Motor neuron (in vitro differentiated cells): ENCODE measurements around the gene MACC1. TPM values are rescaled to one million over a fixed set of nuclear protein-coding genes. Genes with fewer than 3 reads are reported as not detected.

Source experiments
- ATAC-seq, 8 experiments: fragments of 200-7000 bp; cut with Tn5 transposase; replicated peaks in 6 of 8; 2 replicates each; pipeline ENCODE4 v1.8.0; 2021; ENCODE audit warnings: mild to moderate bottlenecking in 8 of 8, moderate library complexity in 8 of 8
- H3K27ac ChIP-seq, 2 donors: fragments of 250-450 bp; sonication (Bioruptor Pico); 2 replicates each; pipeline ENCODE4 v1.9.0; 2021; ENCODE audit warnings: antibody characterized with exemption in 2 of 2, mild to moderate bottlenecking in 2 of 2, moderate library complexity in 1 of 2
- H3K4me1 ChIP-seq, 2 donors: fragments of 250-450 bp; sonication (Bioruptor Pico); replicated peaks in 1 of 2; 2 replicates each; pipeline ENCODE4 v1.6.1; 2021; ENCODE audit warnings: antibody characterized with exemption in 2 of 2, mild to moderate bottlenecking in 2 of 2, moderate library complexity in 1 of 2
- H3K4me3 ChIP-seq, 5 donors: fragments of 250-450 bp; sonication (Bioruptor Pico); 2 replicates each; pipeline ENCODE4 v1.9.0; 2021; ENCODE audit warnings: antibody characterized with exemption in 5 of 5, mild to moderate bottlenecking in 5 of 5, moderate library complexity in 4 of 5
- WGBS, 10 experiments: fragments of 450-650 bp; shearing (Covaris generic); methylation state at CpG; one replicate each; pipeline ENCODE4 v1.0.0; 2022; 5-methylcytosine and 5-hydroxymethylcytosine counted together
- in situ Hi-C, 9 experiments: fragments of 400-800 bp; cut with MboI; loops; one replicate each; pipeline ENCODE4 v1.15.0; 2021; ENCODE audit warnings: low sequenced_read_pairs in 9 of 9, low pct_unique_long_range_greater_than_20kb in 2 of 9; ENCODE audit not compliant: unreplicated experiment in 9 of 9
- total RNA-seq, 8 experiments: library from RNA; unstranded; fragments of 300-600 nt; gene quantifications; 2 replicates each; pipeline versions ENCODE4 v1.2.3 to v1.2.4, GENCODE V29; 2022

Gene MACC1
- total RNA-seq, 8 experiments from 2014 or later = 0.04 to 0.28 (median 0.09) TPM

- H3K4me3 ChIP-seq = no peak overlapping the region
- H3K4me1 ChIP-seq = no peaks in the 10 kb centered on the region
- 0 to 100% (median 50%) methylated on average over 1 to 3 of the region's 3 CpGs; no CpG with 5 or more reads in 1 of the 10 experiments for whole genome bisulfite sequencing, 10 experiments
- H3K27ac ChIP-seq = no peak overlapping the region
- peak; percentile 80 to 100 (median 92) for ATAC-seq
- in situ Hi-C loops = loop anchor here (10.0 to 25.0 kb wide), 7 partner anchors 186 to 436 kb away; partner anchors contain the start of gene TMEM196 (in 3 of the 9)
Observed at GRCh38 chr7:20172736-20173334, 44.3 kb downstream of the MACC1 start.

- WGBS, 10 experiments = 11 to 100% (median 60%) methylated on average over 1 to 2 of the region's 2 CpGs; no CpG with 5 or more reads in 2 of the 10 experiments
- ATAC-seq = peak in 2 of 8 experiments; percentile 70 to 87
- in situ Hi-C loops = loop anchor here (10.0 to 25.0 kb wide), 7 partner anchors 183 to 433 kb away; partner anchors contain the start of gene TMEM196 (in 3 of the 9)
- no peak overlapping the region for H3K27ac ChIP-seq
- H3K4me3 ChIP-seq = no peak overlapping the region
- H3K4me1 ChIP-seq = no peaks in the 10 kb centered on the region
Observed at GRCh38 chr7:20170633-20171032, 46.6 kb downstream of the MACC1 start.

- no peak overlapping the region for H3K27ac ChIP-seq
- in situ Hi-C loops = loop anchor here in 8 of 9 experiments (25.0 kb wide), 4 partner anchors 178 to 428 kb away; partner anchors contain the start of gene TMEM196 (in 3 of the 8)
- no peak overlapping the region for H3K4me3 ChIP-seq
- no peaks in the 10 kb centered on the region for H3K4me1 ChIP-seq
- no peak for ATAC-seq
- 13 to 100% (median 80%) methylated on average over 1 of the region's 1 CpG; no CpG with 5 or more reads in 3 of the 10 experiments for WGBS, 10 experiments
Observed at GRCh38 chr7:20165146-20165510, 52.1 kb downstream of the MACC1 start.

- in situ Hi-C loops = loop anchor here in 8 of 9 experiments (25.0 kb wide), 4 partner anchors 177 to 427 kb away; partner anchors contain the start of gene TMEM196 (in 3 of the 8)
- 8 to 92% (median 85%) methylated on average over 1 to 6 of the region's 6 CpGs for WGBS, 10 experiments
- Histone ChIP-seq H3K4me3 (no peak overlapping the region), H3K27ac (no peak overlapping the region), H3K4me1 (no peaks in the 10 kb centered on the region)
- no peak for ATAC-seq
Observed at GRCh38 chr7:20164425-20165145, 52.6 kb downstream of the MACC1 start.

- Histone ChIP-seq H3K4me1 (no peaks in the 10 kb centered on the region), H3K4me3 (no peak overlapping the region), H3K27ac (no peak overlapping the region)
- in situ Hi-C loops = loop anchor here in 8 of 9 experiments (25.0 kb wide), 4 partner anchors 175 to 425 kb away; partner anchors contain the start of gene TMEM196 (in 3 of the 8)
- WGBS, 10 experiments = 10 to 100% (median 86%) methylated on average over 1 of the region's 1 CpG; no CpG with 5 or more reads in 2 of the 10 experiments
- no peak for ATAC-seq
Observed at GRCh38 chr7:20162665-20163064, 54.5 kb downstream of the MACC1 start.

GRCh38 chr7:20159226-20159747 lies 57.9 kb downstream of the MACC1 start:
- no peak overlapping the region for H3K4me3 ChIP-seq
- in situ Hi-C loops = loop anchor here in 8 of 9 experiments (25.0 kb wide), 4 partner anchors 172 to 428 kb away; partner anchors contain the start of gene TMEM196 (in 3 of the 8)
- H3K4me1 ChIP-seq = no peaks in the 10 kb centered on the region
- 72 to 100% (median 96%) methylated on average over 1 to 6 of the region's 6 CpGs for WGBS, 10 experiments
- H3K27ac ChIP-seq = no peak overlapping the region
- ATAC-seq = no peak

- no peak for ATAC-seq
Observed at GRCh38 chr7:20158684-20159083, 58.5 kb downstream of the MACC1 start.

GRCh38 chr7:20157456-20157855 lies 59.7 kb downstream of the MACC1 start:
- in situ Hi-C loops = loop anchor here in 8 of 9 experiments (25.0 kb wide), 4 partner anchors 170 to 430 kb away; partner anchors contain the start of gene TMEM196 (in 3 of the 8)
- WGBS, 10 experiments = 60 to 100% (median 85%) methylated on average over 1 to 3 of the region's 3 CpGs; no CpG with 5 or more reads in 1 of the 10 experiments
- no peak for ATAC-seq

More at GRCh38 chr7:20158684-20159083, 58.5 kb downstream of the MACC1 start:
- WGBS, 10 experiments = 11 to 82% (median 50%) methylated on average over 1 of the region's 1 CpG; no CpG with 5 or more reads in 3 of the 10 experiments
- no peaks in the 10 kb centered on the region for H3K4me1 ChIP-seq
- in situ Hi-C loops = loop anchor here in 8 of 9 experiments (25.0 kb wide), 4 partner anchors 171 to 429 kb away; partner anchors contain the start of gene TMEM196 (in 3 of the 8)
- H3K27ac ChIP-seq = no peak overlapping the region
- no peak overlapping the region for H3K4me3 ChIP-seq

GRCh38 chr7:20153999-20154398 lies 63.2 kb downstream of the MACC1 start:
- Histone ChIP-seq H3K4me3 (no peak overlapping the region), H3K4me1 (no peaks in the 10 kb centered on the region), H3K27ac (no peak overlapping the region)
- 39 to 100% (median 85%) methylated on average over 1 to 4 of the region's 5 CpGs for WGBS, 10 experiments
- in situ Hi-C loops = loop anchor here in 8 of 9 experiments (25.0 kb wide), 4 partner anchors 167 to 433 kb away; partner anchors contain the start of gene TMEM196 (in 3 of the 8)
- no peak for ATAC-seq

More at GRCh38 chr7:20157456-20157855, 59.7 kb downstream of the MACC1 start:
- Histone ChIP-seq H3K27ac (no peak overlapping the region), H3K4me3 (no peak overlapping the region), H3K4me1 (no peaks in the 10 kb centered on the region)

- in situ Hi-C loops = loop anchor here in 8 of 9 experiments (25.0 kb wide), 4 partner anchors 166 to 434 kb away; partner anchors contain the start of gene TMEM196 (in 3 of the 8)
- Histone ChIP-seq H3K27ac (no peak overlapping the region), H3K4me1 (no peaks in the 10 kb centered on the region), H3K4me3 (no peak overlapping the region)
- ATAC-seq = no peak
- WGBS, 10 experiments = 90 to 100% (median 94%) methylated on average over 1 to 2 of the region's 2 CpGs; no CpG with 5 or more reads in 3 of the 10 experiments
Observed at GRCh38 chr7:20153567-20153966, 63.6 kb downstream of the MACC1 start.

- Histone ChIP-seq H3K4me3 (no peak overlapping the region), H3K27ac (no peak overlapping the region), H3K4me1 (no peaks in the 10 kb centered on the region)
- in situ Hi-C loops = loop anchor here in 8 of 9 experiments (25.0 kb wide), 4 partner anchors 165 to 435 kb away; partner anchors contain the start of gene TMEM196 (in 3 of the 8)
- ATAC-seq = peak in 3 of 8 experiments; percentile 43 to 76 (median 54)
Observed at GRCh38 chr7:20152511-20152910, 64.7 kb downstream of the MACC1 start.

GRCh38 chr7:20151708-20152456 lies 65.3 kb downstream of the MACC1 start:
- WGBS, 10 experiments = 53 to 100% (median 82%) methylated on average over 1 to 4 of the region's 4 CpGs
- Histone ChIP-seq H3K4me1 (no peaks in the 10 kb centered on the region), H3K27ac (no peak overlapping the region), H3K4me3 (no peak overlapping the region)
- in situ Hi-C loops = loop anchor here in 8 of 9 experiments (25.0 kb wide), 4 partner anchors 165 to 435 kb away; partner anchors contain the start of gene TMEM196 (in 3 of the 8)
- ATAC-seq = peak in 1 of 8 experiments; percentile 41
